Activated naive CD8-positive, alpha-beta T cell treated with anti-CD3 and anti-CD28 coated beads, Interleukin-2, amount 10 ng/mL, durations not matched to agents 7 days and 5 days (primary cell): ENCODE results near the gene TBCE. TPM values are rescaled to one million over a fixed set of nuclear protein-coding genes. Genes with fewer than 3 reads are reported as not detected.
"Not testable (repeated sequence)": the region's sequence is repeated elsewhere in the genome, so short reads cannot be mapped to it uniquely, and the experiment has no call there.

Experiments
- ATAC-seq: fragments of 150-1000 bp; cut with Tn5 transposase; one replicate; pipeline ENCODE4 v1.10.0; 2021; ENCODE audit warnings: low read depth, moderate library complexity
- POLR2A ChIA-PET: fragments of 350-600 bp; sonication (Branson Sonifier 250); formaldehyde crosslinking; loops from one replicate; lab custom pipeline; 2021; ENCODE audit warnings: antibody characterized with exemption; lab: Charles Lee
- DNase-seq: peaks from one replicate; pipeline ENCODE4 v3.0.0; 2021
- H3K27ac Mint-ChIP-seq: one replicate; pipeline ENCODE4 v1.8.0; 2022; ENCODE audit warnings: mild to moderate bottlenecking, mixed read lengths
- H3K27me3 Mint-ChIP-seq: one replicate; pipeline ENCODE4 v1.8.0; 2022; ENCODE audit warnings: mild to moderate bottlenecking, moderate library complexity, mixed read lengths
- H3K36me3 Mint-ChIP-seq: one replicate; pipeline ENCODE4 v1.8.0; 2021; ENCODE audit warnings: mild to moderate bottlenecking, mixed read lengths
- H3K4me1 Mint-ChIP-seq: one replicate; pipeline ENCODE4 v1.8.0; 2021; ENCODE audit warnings: mixed read lengths
- H3K4me3 Mint-ChIP-seq: one replicate; pipeline ENCODE4 v1.8.0; 2022; ENCODE audit warnings: mild to moderate bottlenecking, moderate library complexity, mixed read lengths
- H3K9me3 Mint-ChIP-seq: one replicate; pipeline ENCODE4 v1.8.0; 2021; ENCODE audit warnings: mixed read lengths
- total RNA-seq, 2 experiments: library from RNA; stranded (reverse); gene quantifications; one replicate each; pipeline ENCODE4 v1.2.3, GENCODE V29; 2021

TBCE gene
- total RNA-seq, 2 experiments from 2014 or later = 29.8 to 30.3 TPM

DNA sequence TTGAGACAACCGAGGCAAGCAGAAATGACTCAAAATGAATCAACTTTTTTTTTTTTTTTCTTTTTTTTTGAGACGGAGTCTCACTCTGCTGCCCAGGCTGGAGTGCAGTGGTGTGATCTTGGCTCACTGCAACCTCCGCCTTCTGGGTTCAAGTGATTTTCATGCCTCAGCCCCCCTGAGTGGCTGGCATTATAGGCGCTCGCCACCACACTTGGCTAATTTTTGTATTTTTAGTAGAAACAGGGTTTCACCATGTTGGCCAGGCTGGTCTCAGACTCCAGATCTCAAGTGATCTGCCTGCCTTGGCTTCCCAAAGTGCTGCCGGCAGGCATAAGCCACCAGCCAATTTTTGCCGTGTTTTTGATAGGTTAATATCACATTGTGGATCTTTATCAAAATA, 90.6 kb downstream of the TBCE start:
- H3K36me3 Mint-ChIP-seq, H3K27ac Mint-ChIP-seq, POLR2A ChIA-PET, H3K4me1 Mint-ChIP-seq, H3K9me3 Mint-ChIP-seq, H3K27me3 Mint-ChIP-seq, H3K4me3 Mint-ChIP-seq, ATAC-seq, DNase-seq: not testable (repeated sequence)

DNA sequence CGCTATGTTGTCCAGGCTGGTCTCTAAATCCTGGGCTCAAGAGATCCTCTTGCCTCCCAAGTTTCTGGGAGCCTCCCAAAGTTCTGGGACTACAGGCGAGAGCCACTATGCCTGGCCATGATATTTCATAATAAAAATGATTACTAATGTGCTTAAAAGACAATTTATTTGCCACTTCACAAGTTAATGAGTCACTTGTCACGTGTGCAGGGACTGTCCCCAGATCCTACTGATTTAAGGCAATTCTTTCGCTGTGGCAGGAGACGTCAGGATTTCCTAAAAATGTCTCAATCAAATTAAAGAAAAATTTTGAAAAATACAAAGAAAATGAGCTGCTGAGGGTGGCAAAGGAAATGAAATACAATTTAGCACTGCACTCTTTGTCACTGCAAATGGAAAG, 93.5 kb downstream of the TBCE start:
- no peak overlapping the region for H3K4me3 Mint-ChIP-seq
- POLR2A ChIA-PET = no interaction called here
- H3K9me3 Mint-ChIP-seq = no peaks in the 10 kb centered on the region
- no peaks in the 10 kb centered on the region for H3K27me3 Mint-ChIP-seq
- H3K27ac Mint-ChIP-seq = no peak overlapping the region
- peaks cover 10% of the 10 kb centered on the region for H3K36me3 Mint-ChIP-seq
- peaks cover 14% of the 10 kb centered on the region for H3K4me1 Mint-ChIP-seq
- no peak for ATAC-seq
- DNase-seq = no peak

DNA sequence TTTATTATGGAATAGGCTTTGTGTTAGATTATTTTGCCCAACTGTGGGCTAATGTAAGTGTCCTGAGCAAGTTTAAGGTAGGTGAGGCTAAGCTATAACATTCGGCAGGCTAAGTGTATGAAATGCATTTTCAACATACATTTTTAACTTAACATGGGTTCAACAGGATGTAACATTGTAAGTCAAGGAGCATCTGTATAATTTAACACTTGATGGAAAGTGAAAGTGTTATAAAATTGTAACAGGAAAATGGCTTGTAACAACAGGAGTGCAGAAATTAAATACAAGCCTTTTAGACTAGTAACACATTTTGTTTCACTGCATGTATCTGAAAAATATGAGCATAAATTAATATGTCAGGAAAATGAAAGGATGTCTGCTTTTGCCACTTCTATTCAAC, 94.7 kb downstream of the TBCE start:
- H3K4me1 Mint-ChIP-seq = peaks cover 14% of the 10 kb centered on the region
- H3K27ac Mint-ChIP-seq = peak overlapping the region; percentile 76
- no peak for DNase-seq
- peak; percentile 74 for ATAC-seq
- H3K27me3 Mint-ChIP-seq = no peaks in the 10 kb centered on the region
- POLR2A ChIA-PET = no interaction called here
- no peaks in the 10 kb centered on the region for H3K9me3 Mint-ChIP-seq
- peaks cover 10% of the 10 kb centered on the region for H3K36me3 Mint-ChIP-seq
- peak overlapping the region; percentile 55 for H3K4me3 Mint-ChIP-seq

DNA sequence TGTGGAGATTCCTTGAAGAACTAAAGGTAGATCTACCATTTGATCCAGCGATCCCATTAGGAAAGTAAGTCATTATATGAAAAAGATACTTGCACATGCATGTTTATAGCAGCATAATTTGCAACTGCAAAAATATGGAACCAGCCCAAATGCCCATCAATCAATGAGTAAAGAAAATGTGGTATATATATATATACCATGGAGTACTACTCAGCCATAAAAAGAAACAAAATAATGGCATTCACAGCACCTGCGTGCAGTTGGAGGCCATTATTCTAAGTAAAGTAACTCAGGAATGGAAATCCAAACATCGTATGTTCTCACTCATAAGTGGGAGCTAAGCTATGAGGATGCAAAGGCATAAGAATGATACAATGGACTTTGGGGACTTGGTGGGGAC, 95.6 kb downstream of the TBCE start:
- H3K4me1 Mint-ChIP-seq = peaks cover 14% of the 10 kb centered on the region
- POLR2A ChIA-PET, H3K4me3 Mint-ChIP-seq: not testable (repeated sequence)

DNA sequence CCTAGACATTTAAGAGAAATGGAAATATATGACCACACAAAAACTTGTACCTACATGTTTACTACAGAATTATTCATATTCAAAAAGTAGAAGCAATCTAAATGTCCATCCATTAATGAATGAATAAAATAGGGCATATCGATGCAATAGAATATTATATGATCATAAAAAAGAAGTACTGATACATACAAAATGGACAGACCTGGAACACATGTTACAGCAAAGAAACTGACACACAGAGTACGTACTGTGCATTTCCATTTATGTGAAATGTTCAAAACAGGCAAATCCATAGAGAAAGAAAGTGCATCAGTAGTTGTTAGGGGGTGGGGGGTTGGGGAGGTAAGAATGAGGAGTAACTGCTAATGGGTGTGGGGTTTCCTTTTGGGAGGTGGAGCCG, 97.8 kb downstream of the TBCE start:
- no peaks in the 10 kb centered on the region for H3K27me3 Mint-ChIP-seq
- peaks cover 15% of the 10 kb centered on the region for H3K36me3 Mint-ChIP-seq
- POLR2A ChIA-PET = no interaction called here
- H3K4me1 Mint-ChIP-seq = peaks cover 14% of the 10 kb centered on the region
- no peak overlapping the region for H3K4me3 Mint-ChIP-seq
- H3K27ac Mint-ChIP-seq = no peak overlapping the region
- no peak for ATAC-seq
- no peak for DNase-seq
- H3K9me3 Mint-ChIP-seq = no peaks in the 10 kb centered on the region

More for the DNA sequence above, 95.6 kb downstream of the TBCE start:
- DNase-seq, H3K27me3 Mint-ChIP-seq, H3K9me3 Mint-ChIP-seq, H3K27ac Mint-ChIP-seq, ATAC-seq: not testable (repeated sequence)
- peaks cover 10% of the 10 kb centered on the region for H3K36me3 Mint-ChIP-seq

DNA sequence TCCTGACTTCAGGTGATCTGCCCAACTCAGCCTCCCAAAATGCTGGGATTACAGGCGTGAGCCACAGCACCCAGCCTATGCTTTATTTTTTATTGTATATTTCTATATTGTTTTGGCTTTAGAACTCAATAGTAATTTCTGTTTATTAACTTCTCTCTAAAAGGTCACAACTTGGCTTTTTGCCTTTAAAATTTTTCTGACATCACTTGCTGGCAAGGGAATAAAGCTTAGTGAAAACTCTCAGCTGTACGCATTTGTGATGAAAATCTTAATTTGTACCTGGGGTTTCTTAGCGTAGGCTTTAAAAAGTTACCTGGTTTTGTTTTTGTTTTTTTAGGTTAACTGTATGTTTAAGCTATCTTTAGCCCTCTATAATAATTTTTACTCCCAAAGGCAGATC, 100.8 kb downstream of the TBCE start:
- no peak overlapping the region for H3K27ac Mint-ChIP-seq
- no peaks in the 10 kb centered on the region for H3K27me3 Mint-ChIP-seq
- H3K4me1 Mint-ChIP-seq = peaks cover 5% of the 10 kb centered on the region
- ATAC-seq (no peak), DNase-seq (no peak)
- H3K4me3 Mint-ChIP-seq = no peak overlapping the region
- H3K36me3 Mint-ChIP-seq = peaks cover 15% of the 10 kb centered on the region
- no peaks in the 10 kb centered on the region for H3K9me3 Mint-ChIP-seq
- POLR2A ChIA-PET = no interaction called here

DNA sequence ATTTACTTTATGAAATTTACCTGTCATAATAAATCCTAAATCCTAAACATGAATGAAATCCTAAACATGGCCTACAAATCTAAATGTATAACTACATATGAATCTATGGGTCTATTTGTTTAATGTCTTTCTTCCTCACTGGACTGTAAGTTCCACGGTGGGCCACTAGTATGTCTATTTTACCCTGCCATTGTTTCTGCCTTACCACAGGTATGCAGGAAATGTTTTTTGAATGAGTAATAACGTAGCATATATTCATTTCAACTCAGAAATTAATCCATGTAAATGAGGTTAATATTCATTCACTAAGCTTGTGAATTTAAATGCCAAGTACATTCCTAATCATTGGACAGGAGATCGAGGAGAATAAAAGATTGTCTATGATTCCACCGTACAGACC, 101.7 kb downstream of the TBCE start:
- POLR2A ChIA-PET = no interaction called here
- H3K4me3 Mint-ChIP-seq = no peak overlapping the region
- H3K27me3 Mint-ChIP-seq = no peaks in the 10 kb centered on the region
- H3K36me3 Mint-ChIP-seq = peaks cover 14% of the 10 kb centered on the region
- H3K4me1 Mint-ChIP-seq = peaks cover 5% of the 10 kb centered on the region
- no peak for DNase-seq
- no peaks in the 10 kb centered on the region for H3K9me3 Mint-ChIP-seq
- H3K27ac Mint-ChIP-seq = peak overlapping the region; percentile 42
- no peak for ATAC-seq

DNA sequence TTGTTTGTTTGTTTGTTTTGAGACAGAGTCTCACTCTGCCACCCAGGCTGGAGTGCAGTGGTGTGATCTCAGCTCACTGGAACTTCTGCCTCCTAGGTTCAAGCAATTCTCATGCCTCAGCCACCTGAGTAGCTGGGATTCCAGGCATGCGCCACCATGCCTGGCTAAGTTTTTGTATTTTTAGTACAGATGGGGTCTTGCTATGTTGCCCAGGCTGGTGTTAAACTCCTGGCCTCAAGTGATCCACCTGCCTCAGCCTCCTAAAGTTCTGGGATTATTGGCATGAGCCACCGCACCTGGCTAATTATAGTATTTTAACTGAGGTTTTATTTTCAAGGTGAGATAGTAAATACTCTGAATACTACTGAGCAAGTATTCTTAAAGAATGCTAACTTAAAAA, 102.7 kb downstream of the TBCE start:
- POLR2A ChIA-PET, ATAC-seq, H3K4me3 Mint-ChIP-seq, H3K9me3 Mint-ChIP-seq, H3K27ac Mint-ChIP-seq, H3K4me1 Mint-ChIP-seq, H3K27me3 Mint-ChIP-seq, DNase-seq, H3K36me3 Mint-ChIP-seq: not testable (repeated sequence)

DNA sequence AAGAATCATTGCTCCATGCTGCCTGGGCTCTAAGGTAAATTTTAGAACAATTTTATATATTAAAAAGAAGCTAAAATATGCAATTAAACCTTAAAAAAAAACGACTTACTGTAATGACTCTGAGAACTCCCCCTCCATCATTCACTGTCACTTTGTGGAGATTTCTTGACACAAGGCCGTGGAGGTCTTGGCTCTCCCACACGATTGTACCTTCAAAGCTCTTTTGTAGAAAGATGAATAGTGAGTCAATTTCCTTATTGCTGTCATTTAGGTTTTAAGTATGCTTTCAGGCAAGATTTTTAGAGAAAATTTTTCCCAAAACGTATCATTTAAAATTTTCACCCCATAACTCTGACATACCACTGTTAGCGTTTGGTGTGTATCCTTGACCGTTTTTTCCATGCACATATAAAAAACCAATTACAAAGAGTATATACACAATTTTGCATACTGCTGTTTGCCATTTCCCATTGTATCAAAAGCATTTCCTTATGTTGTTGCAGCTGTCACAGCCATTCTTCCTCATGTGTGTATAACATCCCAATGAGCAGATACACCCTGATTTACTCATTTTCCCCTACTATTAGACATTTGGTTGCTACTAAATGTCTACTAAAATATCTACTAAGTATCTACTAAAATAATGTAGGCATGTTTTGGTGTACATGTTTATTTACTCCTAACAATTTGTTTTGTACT, 103.7 kb downstream of the TBCE start:
- H3K27me3 Mint-ChIP-seq = no peaks in the 10 kb centered on the region
- no peak overlapping the region for H3K4me3 Mint-ChIP-seq
- H3K36me3 Mint-ChIP-seq = peaks cover 5% of the 10 kb centered on the region
- no peaks in the 10 kb centered on the region for H3K9me3 Mint-ChIP-seq
- H3K4me1 Mint-ChIP-seq = no peaks in the 10 kb centered on the region
- POLR2A ChIA-PET = interaction anchor here (1.6 kb wide), 1 partner anchor 34 kb away, joined by 3 read pairs; the partner anchor contains the start of gene B3GALNT2
- DNase-seq (no peak), ATAC-seq (no peak)
- no peak overlapping the region for H3K27ac Mint-ChIP-seq

DNA sequence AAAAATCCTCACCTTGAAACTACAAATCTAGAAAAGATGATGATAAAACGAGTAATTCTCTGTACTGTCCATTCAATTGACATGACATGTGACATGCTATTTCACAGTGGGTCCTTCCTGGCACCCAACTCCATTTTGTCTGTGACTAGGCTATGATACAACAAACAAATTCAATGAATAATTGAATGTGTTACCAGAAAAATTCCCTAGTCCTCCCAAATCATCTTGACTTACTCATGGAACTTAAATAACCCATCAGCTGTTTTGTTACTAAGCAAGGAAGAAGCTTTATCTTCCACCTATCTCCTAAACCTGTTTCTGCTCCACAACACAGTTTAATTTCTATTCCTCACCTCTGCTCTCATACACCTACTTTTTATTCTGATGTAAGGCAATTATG, 106.6 kb downstream of the TBCE start:
- Mint-ChIP-seq H3K27me3 (no peaks in the 10 kb centered on the region), H3K36me3 (peaks cover 9% of the 10 kb centered on the region), H3K4me3 (no peak overlapping the region), H3K9me3 (no peaks in the 10 kb centered on the region), H3K27ac (no peak overlapping the region), H3K4me1 (peaks cover 2% of the 10 kb centered on the region)
- ATAC-seq (no peak), DNase-seq (no peak)
- POLR2A ChIA-PET = no interaction called here

DNA sequence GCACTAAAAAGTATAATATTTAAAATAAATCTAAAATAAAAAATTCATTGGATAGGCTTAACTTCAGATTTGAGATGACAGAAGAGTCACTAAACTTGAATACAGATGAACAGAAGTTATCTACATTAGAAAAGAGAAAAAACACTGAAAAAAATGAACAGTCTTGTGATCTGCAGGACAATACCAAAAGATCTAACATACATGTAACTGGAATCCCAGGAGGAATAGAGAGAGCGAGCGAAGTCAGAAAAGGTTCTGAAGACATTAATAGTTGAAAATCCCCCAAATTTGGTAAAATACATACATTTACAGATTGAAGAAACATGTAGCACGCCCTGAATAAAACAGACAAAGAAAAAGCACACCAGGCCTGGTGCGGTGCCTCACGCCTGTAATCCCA, 115.9 kb downstream of the TBCE start:
- DNase-seq = no peak
- no peaks in the 10 kb centered on the region for H3K27me3 Mint-ChIP-seq
- POLR2A ChIA-PET = no interaction called here
- ATAC-seq = no peak
- peaks cover 23% of the 10 kb centered on the region for H3K36me3 Mint-ChIP-seq
- H3K4me3 Mint-ChIP-seq = no peak overlapping the region
- no peaks in the 10 kb centered on the region for H3K9me3 Mint-ChIP-seq
- no peak overlapping the region for H3K27ac Mint-ChIP-seq
- no peaks in the 10 kb centered on the region for H3K4me1 Mint-ChIP-seq

DNA sequence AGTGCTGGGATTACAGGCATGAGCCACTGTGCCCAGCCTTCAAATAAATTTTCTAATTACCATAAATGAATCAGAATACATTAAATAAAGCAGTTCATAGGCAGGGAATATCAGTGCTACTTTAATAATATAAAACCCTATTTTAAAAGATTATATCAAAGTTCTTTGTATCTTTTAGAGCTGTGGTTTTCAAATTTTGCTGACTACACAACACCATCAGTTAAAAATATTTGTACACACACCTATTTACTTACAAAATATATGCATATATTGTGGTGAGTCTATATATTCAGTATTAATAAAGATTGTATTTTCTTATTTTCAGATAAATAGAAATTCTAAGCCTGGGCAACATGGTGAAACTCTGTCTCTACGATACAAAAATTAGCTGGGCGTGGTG, 118.3 kb downstream of the TBCE start:
- Mint-ChIP-seq H3K36me3 (peaks cover 24% of the 10 kb centered on the region), H3K4me1 (no peaks in the 10 kb centered on the region), H3K9me3 (no peaks in the 10 kb centered on the region), H3K27me3 (no peaks in the 10 kb centered on the region), H3K27ac (no peak overlapping the region), H3K4me3 (no peak overlapping the region)
- POLR2A ChIA-PET = no interaction called here
- DNase-seq (no peak), ATAC-seq (no peak)

DNA sequence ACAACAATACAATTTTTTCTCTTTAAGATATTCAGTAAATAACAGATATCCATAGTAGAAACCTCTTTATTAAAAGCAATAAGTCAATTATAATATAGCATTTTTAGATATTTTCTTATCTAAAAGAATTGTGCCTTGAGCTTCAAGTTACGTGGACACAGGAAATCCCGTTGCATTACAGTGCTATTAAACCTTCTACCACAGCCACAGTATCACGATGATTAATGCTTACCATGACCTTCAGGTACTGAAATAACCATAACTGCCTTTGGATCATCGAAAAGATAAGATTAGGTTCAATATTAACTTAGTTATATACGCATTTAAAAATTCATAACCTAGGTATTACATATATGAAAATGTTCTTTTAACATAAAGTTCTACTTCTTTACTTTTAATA, 119.1 kb downstream of the TBCE start:
- Mint-ChIP-seq H3K9me3 (no peaks in the 10 kb centered on the region), H3K27me3 (no peaks in the 10 kb centered on the region), H3K36me3 (peaks cover 24% of the 10 kb centered on the region), H3K27ac (no peak overlapping the region), H3K4me1 (no peaks in the 10 kb centered on the region), H3K4me3 (no peak overlapping the region)
- DNase-seq (no peak), ATAC-seq (no peak)
- POLR2A ChIA-PET = no interaction called here

DNA sequence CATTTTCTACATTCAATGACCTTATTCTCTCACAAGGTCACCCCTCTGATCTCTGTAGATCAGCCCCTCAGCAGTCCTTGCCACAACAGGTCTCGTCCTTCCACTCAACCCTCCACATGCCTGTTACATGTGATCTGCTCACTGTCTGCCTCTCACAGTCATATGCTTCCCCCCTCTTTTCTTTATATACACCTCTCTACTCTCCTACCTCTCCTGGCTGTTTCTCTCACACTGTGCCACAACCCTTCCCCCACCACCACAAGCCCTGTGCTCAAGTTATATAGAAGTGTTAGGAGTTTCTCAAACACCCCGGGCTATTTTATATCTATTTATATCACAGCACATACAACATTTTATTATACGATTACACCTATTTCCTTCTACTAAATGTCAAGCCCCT, 124.4 kb downstream of the TBCE start:
- no peak overlapping the region for H3K27ac Mint-ChIP-seq
- POLR2A ChIA-PET = no interaction called here

More for the DNA sequence above, 124.4 kb downstream of the TBCE start:
- DNase-seq = no peak
- Mint-ChIP-seq H3K4me1 (peaks cover 14% of the 10 kb centered on the region), H3K27me3 (no peaks in the 10 kb centered on the region), H3K9me3 (no peaks in the 10 kb centered on the region), H3K36me3 (peaks cover 20% of the 10 kb centered on the region), H3K4me3 (no peak overlapping the region)
- ATAC-seq = no peak
